ENCODE results near the gene PTPRM.

- TF ChIP-seq CTCF (conservative IDR thresholded peaks at IDR 0.05; ENCODE audit: low read depth, low read length) (no peak), EZH2 (IDR thresholded peaks at IDR 0.05; ENCODE audit: borderline replicate concordance, low read depth, low read length, poor library complexity, severe bottlenecking) (no peak)
Observed at GRCh38 chr18:8050616-8051329, 483.7 kb downstream of the PTPRM start.
